Stomach (tissue), 9 donors: ENCODE results near the gene IQCH. TPM values are rescaled to one million over a fixed set of nuclear protein-coding genes. Genes with fewer than 3 reads are reported as not detected.

ENCODE experiments used
- DNase-seq, 2 donors: peaks; one replicate each; pipeline versions ENCODE4 v3.0.0 to v3.0.0-alpha.2; 2013 to 2019
- H3K27ac ChIP-seq, 5 donors: fragments of 200-600 bp in 4 of 5; sonication (generic) in 4 of 5; one replicate each; pipeline ENCODE4 v1.5.1; 2013 to 2019; ENCODE audit warnings: mild to moderate bottlenecking in 1 of 5, moderate library complexity in 1 of 5
- H3K27me3 ChIP-seq, 3 donors: fragments of 200-600 bp; sonication (generic); one replicate each; pipeline ENCODE4 v1.5.1; 2017 to 2019; ENCODE audit warnings: mixed run types in 1 of 3
- H3K36me3 ChIP-seq, 4 donors: fragments of 200-600 bp; sonication (generic); 1 replicate in 3 of 4; 2 replicates in 1 of 4; pipeline ENCODE4 v1.5.1; 2016 to 2019
- H3K4me1 ChIP-seq, 4 donors: fragments of 200-600 bp; sonication (generic); one replicate each; pipeline ENCODE4 v1.5.1; 2016 to 2019
- H3K4me3 ChIP-seq, 4 donors: fragments of 200-600 bp; sonication (generic) in 3 of 4; one replicate each; pipeline ENCODE4 v1.5.1; 2016 to 2019; ENCODE audit warnings: mild to moderate bottlenecking in 1 of 4
- H3K9me3 ChIP-seq, 4 donors: fragments of 200-600 bp; sonication (generic); one replicate each; pipeline ENCODE4 v1.5.1; 2016 to 2019
- EP300 ChIP-seq: sonication (generic); formaldehyde crosslinking; IDR thresholded peaks from one replicate; pipeline ENCODE4 v1.6.1; 2017; ENCODE audit warnings: antibody characterized with exemption
- POLR2A ChIP-seq, 4 donors: fragments of 450-650 bp; IDR thresholded peaks; one replicate each; pipeline ENCODE4 v1.6.1; 2016; ENCODE audit warnings: antibody characterized with exemption in 4 of 4, control low read depth in 2 of 4, mild to moderate bottlenecking in 1 of 4, moderate library complexity in 1 of 4
- POLR2AphosphoS5 ChIP-seq, 3 donors: sonication (generic); formaldehyde crosslinking; IDR thresholded peaks; one replicate each; pipeline ENCODE4 v1.6.1; 2016; ENCODE audit warnings: antibody characterized with exemption in 3 of 3
- WGBS, 5 donors: extraction: QIAGEN DNeasy Blood & Tissue Kit in 3 of 5; methylation state at CpG; one replicate each; pipeline versions ENCODE4 v1.1.5 to v1.1.7; 2013 to 2018; 5-methylcytosine and 5-hydroxymethylcytosine counted together
- intact Hi-C: fragments of 100-400 bp; cut with DNase I; formaldehyde crosslinking; loops from one replicate; pipeline ENCODE4 v1.15.1; 2023; ENCODE audit warnings: low total_unique reads
- polyA plus RNA-seq, 3 donors: library from polyadenylated mRNA; stranded (reverse); fragments of 200-250 nt; gene quantifications; one replicate each; pipeline ENCODE4 v1.2.3, GENCODE V29; 2013
- total RNA-seq, 5 donors: library from RNA; depleted of rRNA; stranded (reverse); fragments of >200 nt; gene quantifications; one replicate each; pipeline versions ENCODE4 v1.1.0 to v1.2.3, GENCODE V29; 2014 to 2016
- TF ChIP-seq, protein P1 (sequence below), 7 experiments: fragments of 450-650 bp in 4 of 7; fragments of 200-600 bp in 3 of 7; sonication (generic) in 3 of 7; IDR thresholded peaks; one replicate each; pipeline ENCODE4 v1.5.1; 2016 to 2019; ENCODE audit warnings: antibody characterized with exemption in 7 of 7, control low read depth in 2 of 7, mild to moderate bottlenecking in 1 of 7
- donor health status: healthy with polysubstance abuse.
- donor health status: Bipolar disorder and iron deficiency.
- donor health status: healthy.

Gene IQCH
- total and polyA plus RNA-seq, 8 donors = 0.25 to 9.4 (median 1.7) TPM; not detected in 1

DNA sequence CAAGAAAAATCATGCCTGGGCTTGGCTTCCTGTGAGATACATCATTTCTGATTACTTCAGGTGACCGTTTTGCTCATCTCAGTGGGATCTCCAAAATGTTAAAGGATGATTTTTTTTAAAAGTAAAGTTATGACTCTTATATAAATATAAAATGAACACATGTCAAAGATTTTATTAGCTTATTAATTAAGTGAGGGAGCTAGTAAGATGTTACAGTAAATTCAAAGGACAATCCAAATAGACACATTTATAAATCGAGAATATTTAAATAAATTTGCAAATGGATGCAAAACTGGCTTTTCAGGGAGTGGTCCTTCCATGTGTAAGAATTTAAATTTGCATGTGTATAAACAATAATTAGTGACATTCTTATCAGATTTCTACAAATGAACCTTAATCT lies 87.0 kb downstream of the IQCH start:
- Histone ChIP-seq H3K4me1 (no peaks in the 10 kb centered on the region), H3K36me3 (no peaks in the 10 kb centered on the region), H3K27me3 (no peaks in the 10 kb centered on the region), H3K9me3 (peaks cover 0 to 3% (median under 1%) of the 10 kb centered on the region in 4 donors), H3K27ac (no peak overlapping the region), H3K4me3 (no peak overlapping the region)
- no peak for DNase-seq
- WGBS, 5 donors = 87 to 98% (median 94%) methylated on average over 2 of the region's 2 CpGs
- intact Hi-C loops = no loop called here
- no peak for TF ChIP-seq POLR2A (IDR thresholded peaks at IDR 0.05)
- no peak for TF ChIP-seq EP300
- TF ChIP-seq, protein P1, sequence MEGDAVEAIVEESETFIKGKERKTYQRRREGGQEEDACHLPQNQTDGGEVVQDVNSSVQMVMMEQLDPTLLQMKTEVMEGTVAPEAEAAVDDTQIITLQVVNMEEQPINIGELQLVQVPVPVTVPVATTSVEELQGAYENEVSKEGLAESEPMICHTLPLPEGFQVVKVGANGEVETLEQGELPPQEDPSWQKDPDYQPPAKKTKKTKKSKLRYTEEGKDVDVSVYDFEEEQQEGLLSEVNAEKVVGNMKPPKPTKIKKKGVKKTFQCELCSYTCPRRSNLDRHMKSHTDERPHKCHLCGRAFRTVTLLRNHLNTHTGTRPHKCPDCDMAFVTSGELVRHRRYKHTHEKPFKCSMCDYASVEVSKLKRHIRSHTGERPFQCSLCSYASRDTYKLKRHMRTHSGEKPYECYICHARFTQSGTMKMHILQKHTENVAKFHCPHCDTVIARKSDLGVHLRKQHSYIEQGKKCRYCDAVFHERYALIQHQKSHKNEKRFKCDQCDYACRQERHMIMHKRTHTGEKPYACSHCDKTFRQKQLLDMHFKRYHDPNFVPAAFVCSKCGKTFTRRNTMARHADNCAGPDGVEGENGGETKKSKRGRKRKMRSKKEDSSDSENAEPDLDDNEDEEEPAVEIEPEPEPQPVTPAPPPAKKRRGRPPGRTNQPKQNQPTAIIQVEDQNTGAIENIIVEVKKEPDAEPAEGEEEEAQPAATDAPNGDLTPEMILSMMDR (IDR thresholded peaks at IDR 0.05) = no peak
- no peak for TF ChIP-seq POLR2AphosphoS5 (IDR thresholded peaks at IDR 0.05)

DNA sequence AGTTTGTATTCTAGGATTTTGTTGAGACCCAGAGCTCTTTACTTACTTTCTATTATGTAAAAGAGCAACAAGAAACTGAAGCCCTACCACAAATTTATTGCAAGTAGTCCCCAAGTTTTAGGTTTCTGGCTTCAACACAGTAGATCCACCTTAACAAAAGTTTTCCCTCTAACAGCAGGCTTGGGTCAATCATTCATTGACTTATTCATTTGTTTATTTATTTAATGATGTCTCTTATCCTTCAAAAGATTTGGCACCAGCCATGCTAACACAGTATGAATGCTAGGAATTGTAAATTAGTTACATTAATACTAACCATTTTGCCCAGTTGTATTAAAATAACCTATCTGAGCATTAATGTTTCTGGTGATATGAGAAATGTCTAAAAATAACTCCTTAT lies 88.6 kb downstream of the IQCH start:
- no peaks in the 10 kb centered on the region for H3K27me3 ChIP-seq
- intact Hi-C loops = no loop called here
- H3K36me3 ChIP-seq = no peaks in the 10 kb centered on the region
- H3K27ac ChIP-seq = no peak overlapping the region
- H3K4me3 ChIP-seq = no peak overlapping the region
- no peaks in the 10 kb centered on the region for H3K4me1 ChIP-seq
- peaks cover 0 to 9% (median 4%) of the 10 kb centered on the region in 4 donors for H3K9me3 ChIP-seq
- TF ChIP-seq POLR2A (IDR thresholded peaks at IDR 0.05) = no peak
- TF ChIP-seq EP300 = no peak
- TF ChIP-seq, protein P1 (IDR thresholded peaks at IDR 0.05) = no peak
- TF ChIP-seq POLR2AphosphoS5 (IDR thresholded peaks at IDR 0.05) = no peak
- no peak for DNase-seq

DNA sequence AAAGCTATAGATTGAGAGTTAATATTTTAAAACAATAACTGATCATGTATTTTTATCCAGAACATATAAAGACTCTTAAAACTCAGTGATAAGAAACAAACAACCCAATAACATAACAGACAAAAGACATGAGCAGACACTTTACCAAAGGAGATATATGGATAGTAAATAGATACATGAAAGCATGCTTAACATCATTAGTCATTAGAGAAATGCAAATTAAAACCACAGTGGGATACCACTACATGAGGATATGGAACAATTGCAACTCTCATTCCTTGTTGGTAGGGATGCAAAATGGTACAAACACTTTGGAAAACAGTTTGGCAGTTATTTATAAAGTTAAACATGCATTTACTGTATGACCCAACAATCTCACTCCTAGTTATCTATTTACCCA lies 95.0 kb downstream of the IQCH start:
- H3K27ac ChIP-seq = no peak overlapping the region
- TF ChIP-seq, protein P1 (IDR thresholded peaks at IDR 0.05) = no peak
- TF ChIP-seq EP300 = no peak
- no peak for TF ChIP-seq POLR2AphosphoS5 (IDR thresholded peaks at IDR 0.05)
- TF ChIP-seq POLR2A (IDR thresholded peaks at IDR 0.05) = no peak
- peaks cover 0 to 20% (median 12%) of the 10 kb centered on the region in 4 donors for H3K9me3 ChIP-seq
- intact Hi-C loops = no loop called here
- no peaks in the 10 kb centered on the region for H3K27me3 ChIP-seq
- H3K4me1 ChIP-seq = no peaks in the 10 kb centered on the region
- no peak overlapping the region for H3K4me3 ChIP-seq
- no peak for DNase-seq
- H3K36me3 ChIP-seq = no peaks in the 10 kb centered on the region

DNA sequence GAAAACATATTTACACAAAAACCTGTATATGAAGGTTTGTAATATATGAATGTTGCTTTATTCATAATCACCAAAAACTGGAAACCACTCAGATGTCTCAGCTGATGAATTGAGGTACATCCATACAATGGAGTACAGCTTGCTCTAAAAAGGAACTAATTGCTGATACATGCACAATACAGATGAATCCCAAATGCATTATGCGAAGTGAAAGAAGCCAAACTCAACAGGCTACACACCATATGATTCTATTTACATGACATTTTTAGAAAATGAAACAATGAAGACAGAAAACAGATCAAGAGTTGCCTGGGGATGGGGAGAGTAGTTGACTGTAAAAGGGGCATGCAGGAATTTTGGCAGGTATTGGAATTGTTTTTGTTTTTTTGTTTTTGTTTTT lies 95.5 kb downstream of the IQCH start:
- H3K36me3 ChIP-seq = no peaks in the 10 kb centered on the region
- TF ChIP-seq POLR2A (IDR thresholded peaks at IDR 0.05) (no peak), EP300 (no peak), POLR2AphosphoS5 (IDR thresholded peaks at IDR 0.05) (no peak)
- TF ChIP-seq, protein P1 (IDR thresholded peaks at IDR 0.05) = no peak
- no peaks in the 10 kb centered on the region for H3K4me1 ChIP-seq
- intact Hi-C loops = no loop called here
- DNase-seq = no peak
- H3K27ac ChIP-seq = no peak overlapping the region
- 84 to 98% (median 97%) methylated on average over 1 of the region's 1 CpG for WGBS, 5 donors
- H3K9me3 ChIP-seq = peaks cover 0 to 20% (median 12%) of the 10 kb centered on the region in 4 donors
- H3K27me3 ChIP-seq = no peaks in the 10 kb centered on the region
- no peak overlapping the region for H3K4me3 ChIP-seq
